ENCODE measurements around the gene RAB3IP.

RAB3IP gene

DNA sequence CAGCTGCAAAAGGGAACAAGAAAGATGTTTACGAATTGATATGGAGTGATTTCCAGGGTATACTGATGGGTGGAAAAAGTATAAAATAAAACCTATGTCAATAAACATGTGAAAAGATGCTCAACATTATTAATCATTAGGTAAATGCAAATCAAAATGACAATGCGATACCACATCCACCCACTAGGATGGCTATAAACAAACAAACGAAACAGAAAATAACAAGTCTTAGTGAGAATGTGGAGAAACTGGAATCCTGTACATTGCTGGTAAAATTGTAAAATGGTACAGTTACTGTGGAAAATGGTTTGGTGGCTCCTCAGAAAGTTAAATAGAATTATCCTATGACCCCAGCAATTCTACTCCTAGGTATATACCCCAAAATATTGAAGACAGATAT is 30.0 kb upstream of the RAB3IP start:
- Histone ChIP-seq H3K9me3 (ENCODE audit: control insufficient read depth, low read length) (no peaks in the 10 kb centered on the region), H3K23ac (ENCODE audit: low read length in 2 of 2) (no peak overlapping the region), H4K8ac (ENCODE audit: low read length) (no peak overlapping the region), H2BK120ac (ENCODE audit: low read depth, low read length) (no peak overlapping the region), H2BK15ac (ENCODE audit: low read depth, poor library complexity, severe bottlenecking) (no peak overlapping the region), H2BK12ac (ENCODE audit: low read length in 2 of 2) (no peak overlapping the region), H3K18ac (ENCODE audit: low read depth in 1 of 2, low read length in 2 of 2) (no peak overlapping the region), H3K4ac (ENCODE audit: low read depth in 1 of 2, low read length in 2 of 2) (no peak overlapping the region), H3K4me2 (ENCODE audit: low read length, poor library complexity, severe bottlenecking) (no peak overlapping the region), H3K27ac (ENCODE audit: low read length, poor library complexity, severe bottlenecking) (no peak overlapping the region), H3K36me3 (ENCODE audit: control insufficient read depth in 1 of 2, insufficient read depth in 2 of 2, low read depth in 1 of 2, low read length in 2 of 2) (no peaks in the 10 kb centered on the region), H3K9ac (ENCODE audit: low read length) (no peak overlapping the region), H3K4me3 (ENCODE audit: insufficient read depth in 1 of 2, low read depth in 1 of 2, low read length in 2 of 2) (no peak overlapping the region), H2BK5ac (ENCODE audit: low read depth, low read length, poor library complexity, severe bottlenecking) (no peak overlapping the region), H2AK5ac (ENCODE audit: low read length, severe bottlenecking) (no peak overlapping the region), H3K27me3 (ENCODE audit: control insufficient read depth in 1 of 2, insufficient read depth in 1 of 2, low read length in 2 of 2) (no peaks in the 10 kb centered on the region), H4K91ac (ENCODE audit: low read length) (no peak overlapping the region), H3K4me1 (ENCODE audit: control insufficient read depth, insufficient read depth, low read depth, low read length) (no peaks in the 10 kb centered on the region), H3K79me1 (replicated peaks; ENCODE audit: low read length, poor library complexity, severe bottlenecking) (no peaks in the 10 kb centered on the region), H3K14ac (ENCODE audit: low read length in 2 of 2) (no peak overlapping the region), H2AFZ (ENCODE audit: low read depth, low read length) (no peak overlapping the region)
- DNase-seq = no peak
- 100% methylated on average over 3 of the region's 3 CpGs for WGBS

GRCh38 chr12:69712826-69713225 is 25.8 kb upstream of the RAB3IP start:
- WGBS = 96% methylated on average over 2 of the region's 2 CpGs
- DNase-seq = no peak
- Histone ChIP-seq H3K4me2 (ENCODE audit: low read length, poor library complexity, severe bottlenecking) (no peak overlapping the region), H3K9ac (ENCODE audit: low read length) (no peak overlapping the region), H2BK15ac (ENCODE audit: low read depth, poor library complexity, severe bottlenecking) (no peak overlapping the region), H2AK5ac (ENCODE audit: low read length, severe bottlenecking) (no peak overlapping the region), H2BK12ac (ENCODE audit: low read length in 2 of 2) (no peak overlapping the region), H3K4me1 (ENCODE audit: control insufficient read depth, insufficient read depth, low read depth, low read length) (no peaks in the 10 kb centered on the region), H2BK120ac (ENCODE audit: low read depth, low read length) (no peak overlapping the region), H3K36me3 (ENCODE audit: control insufficient read depth in 1 of 2, insufficient read depth in 2 of 2, low read depth in 1 of 2, low read length in 2 of 2) (no peaks in the 10 kb centered on the region), H3K18ac (ENCODE audit: low read depth in 1 of 2, low read length in 2 of 2) (no peak overlapping the region), H3K14ac (ENCODE audit: low read length in 2 of 2) (no peak overlapping the region), H3K4ac (ENCODE audit: low read depth in 1 of 2, low read length in 2 of 2) (no peak overlapping the region), H3K4me3 (ENCODE audit: insufficient read depth in 1 of 2, low read depth in 1 of 2, low read length in 2 of 2) (no peak overlapping the region), H3K27ac (ENCODE audit: low read length, poor library complexity, severe bottlenecking) (no peak overlapping the region), H3K79me1 (replicated peaks; ENCODE audit: low read length, poor library complexity, severe bottlenecking) (no peaks in the 10 kb centered on the region), H4K8ac (ENCODE audit: low read length) (no peak overlapping the region), H3K27me3 (ENCODE audit: control insufficient read depth in 1 of 2, insufficient read depth in 1 of 2, low read length in 2 of 2) (no peaks in the 10 kb centered on the region), H3K23ac (ENCODE audit: low read length in 2 of 2) (no peak overlapping the region), H4K91ac (ENCODE audit: low read length) (no peak overlapping the region), H2BK5ac (ENCODE audit: low read depth, low read length, poor library complexity, severe bottlenecking) (no peak overlapping the region), H3K9me3 (ENCODE audit: control insufficient read depth, low read length) (no peaks in the 10 kb centered on the region), H2AFZ (ENCODE audit: low read depth, low read length) (no peak overlapping the region)

- Histone ChIP-seq H2BK12ac (ENCODE audit: low read length in 2 of 2) (no peak overlapping the region), H2AK5ac (ENCODE audit: low read length, severe bottlenecking) (no peak overlapping the region), H4K91ac (ENCODE audit: low read length) (no peak overlapping the region), H3K23ac (ENCODE audit: low read length in 2 of 2) (no peak overlapping the region), H4K8ac (ENCODE audit: low read length) (no peak overlapping the region), H3K4ac (ENCODE audit: low read depth in 1 of 2, low read length in 2 of 2) (no peak overlapping the region), H2BK5ac (ENCODE audit: low read depth, low read length, poor library complexity, severe bottlenecking) (no peak overlapping the region), H3K27ac (ENCODE audit: low read length, poor library complexity, severe bottlenecking) (no peak overlapping the region), H3K18ac (ENCODE audit: low read depth in 1 of 2, low read length in 2 of 2) (no peak overlapping the region), H3K4me1 (ENCODE audit: control insufficient read depth, insufficient read depth, low read depth, low read length) (no peaks in the 10 kb centered on the region), H2BK15ac (ENCODE audit: low read depth, poor library complexity, severe bottlenecking) (no peak overlapping the region), H2BK120ac (ENCODE audit: low read depth, low read length) (no peak overlapping the region), H3K4me2 (ENCODE audit: low read length, poor library complexity, severe bottlenecking) (no peak overlapping the region), H3K14ac (ENCODE audit: low read length in 2 of 2) (no peak overlapping the region), H2AFZ (ENCODE audit: low read depth, low read length) (no peak overlapping the region), H3K79me1 (replicated peaks; ENCODE audit: low read length, poor library complexity, severe bottlenecking) (no peaks in the 10 kb centered on the region), H3K27me3 (ENCODE audit: control insufficient read depth in 1 of 2, insufficient read depth in 1 of 2, low read length in 2 of 2) (no peaks in the 10 kb centered on the region), H3K36me3 (ENCODE audit: control insufficient read depth in 1 of 2, insufficient read depth in 2 of 2, low read depth in 1 of 2, low read length in 2 of 2) (no peaks in the 10 kb centered on the region), H3K4me3 (ENCODE audit: insufficient read depth in 1 of 2, low read depth in 1 of 2, low read length in 2 of 2) (no peak overlapping the region), H3K9ac (ENCODE audit: low read length) (no peak overlapping the region), H3K9me3 (ENCODE audit: control insufficient read depth, low read length) (no peaks in the 10 kb centered on the region)
- no CpG with 5 or more reads among the region's 3 CpGs for WGBS
- DNase-seq = no peak
Observed at GRCh38 chr12:69714542-69714941, 24.1 kb upstream of the RAB3IP start.

DNA sequence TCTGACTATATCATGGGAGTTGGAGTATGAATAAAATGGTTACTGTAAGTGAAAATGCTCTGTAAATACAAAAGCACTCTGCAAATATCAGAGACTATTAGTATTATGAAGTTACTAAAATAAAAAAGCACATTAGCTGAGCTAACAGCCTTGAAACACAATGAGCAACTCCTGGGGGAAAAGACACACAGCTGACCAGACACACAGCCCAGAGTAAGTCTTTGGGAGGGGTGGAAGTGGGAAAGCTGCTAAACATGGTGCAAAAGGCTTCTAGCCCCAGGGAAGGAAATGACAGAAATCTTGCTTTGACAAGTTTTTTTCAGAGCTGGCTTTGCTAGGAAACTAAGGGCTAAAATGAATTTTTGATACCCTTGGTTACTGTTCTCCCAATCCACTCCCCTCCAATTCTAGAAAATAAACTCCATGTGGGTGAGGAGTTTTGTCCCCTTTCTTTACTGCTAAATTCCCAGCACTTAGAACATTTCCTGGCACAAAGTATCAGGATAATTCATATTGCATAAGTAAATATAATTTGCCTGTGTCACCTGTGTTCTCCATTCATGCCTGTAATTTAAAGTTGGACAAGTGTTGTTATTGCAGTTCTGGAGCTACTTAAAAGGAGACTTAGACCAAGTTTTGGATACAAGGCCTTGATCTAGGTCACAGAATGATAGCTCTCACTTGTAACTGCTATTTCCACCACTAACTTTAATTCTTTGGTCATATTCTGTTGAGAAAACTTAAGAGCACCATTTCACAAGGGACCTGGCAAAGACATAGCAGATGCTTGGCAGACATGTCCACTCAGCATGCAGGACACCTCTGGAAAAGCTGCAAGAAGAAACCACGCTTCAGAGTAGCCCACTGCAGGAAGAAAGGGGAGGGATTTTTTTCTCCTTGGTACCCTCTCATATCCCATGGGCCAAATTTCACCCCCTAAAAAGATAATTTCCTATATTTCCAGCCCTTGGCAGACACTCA is 19.0 kb upstream of the RAB3IP start:
- WGBS = 100% methylated on average over 1 of the region's 1 CpG
- H2BK12ac ChIP-seq (ENCODE audit: low read length in 2 of 2) = no peak overlapping the region
- H3K36me3 ChIP-seq (ENCODE audit: control insufficient read depth in 1 of 2, insufficient read depth in 2 of 2, low read depth in 1 of 2, low read length in 2 of 2) = no peaks in the 10 kb centered on the region
- no peak overlapping the region for H2AK5ac ChIP-seq (ENCODE audit: low read length, severe bottlenecking)
- no peak overlapping the region for H3K27ac ChIP-seq (ENCODE audit: low read length, poor library complexity, severe bottlenecking)
- no peaks in the 10 kb centered on the region for H3K27me3 ChIP-seq (ENCODE audit: control insufficient read depth in 1 of 2, insufficient read depth in 1 of 2, low read length in 2 of 2)
- H3K79me1 ChIP-seq (replicated peaks; ENCODE audit: low read length, poor library complexity, severe bottlenecking) = no peaks in the 10 kb centered on the region
- H3K4ac ChIP-seq (ENCODE audit: low read depth in 1 of 2, low read length in 2 of 2) = no peak overlapping the region
- no peaks in the 10 kb centered on the region for H3K9me3 ChIP-seq (ENCODE audit: control insufficient read depth, low read length)
- H3K18ac ChIP-seq (ENCODE audit: low read depth in 1 of 2, low read length in 2 of 2) = no peak overlapping the region
- no peak overlapping the region for H2BK120ac ChIP-seq (ENCODE audit: low read depth, low read length)
- no peak overlapping the region for H3K14ac ChIP-seq (ENCODE audit: low read length in 2 of 2)
- DNase-seq = no peak
- H2AFZ ChIP-seq (ENCODE audit: low read depth, low read length) = no peak overlapping the region
- no peak overlapping the region for H4K8ac ChIP-seq (ENCODE audit: low read length)
- H3K4me1 ChIP-seq (ENCODE audit: control insufficient read depth, insufficient read depth, low read depth, low read length) = no peaks in the 10 kb centered on the region
- no peak overlapping the region for H2BK5ac ChIP-seq (ENCODE audit: low read depth, low read length, poor library complexity, severe bottlenecking)
- no peak overlapping the region for H4K91ac ChIP-seq (ENCODE audit: low read length)
- no peak overlapping the region for H3K4me3 ChIP-seq (ENCODE audit: insufficient read depth in 1 of 2, low read depth in 1 of 2, low read length in 2 of 2)
- H2BK15ac ChIP-seq (ENCODE audit: low read depth, poor library complexity, severe bottlenecking) = no peak overlapping the region
- no peak overlapping the region for H3K23ac ChIP-seq (ENCODE audit: low read length in 2 of 2)
- H3K4me2 ChIP-seq (ENCODE audit: low read length, poor library complexity, severe bottlenecking) = no peak overlapping the region
- no peak overlapping the region for H3K9ac ChIP-seq (ENCODE audit: low read length)

Measured in mesenchymal stem cell (in vitro differentiated cells and primary cell).